ENCODE measurements around the gene INTS6L.

INTS6L gene

GRCh38 chrX:135520553-135521404 lies at the start of gene INTS6L:
TSS of gene INTS6L (plus strand) at chrX:135520660. CDS start at chrX:135520993, 333 bp downstream.
- peak; percentile 77 for DNase-seq (ENCODE audit: low spot score)

GRCh38 chrX:135476378-135476777 lies 44.1 kb upstream of the INTS6L start:
- DNase-seq (ENCODE audit: low spot score) = no peak

DNA sequence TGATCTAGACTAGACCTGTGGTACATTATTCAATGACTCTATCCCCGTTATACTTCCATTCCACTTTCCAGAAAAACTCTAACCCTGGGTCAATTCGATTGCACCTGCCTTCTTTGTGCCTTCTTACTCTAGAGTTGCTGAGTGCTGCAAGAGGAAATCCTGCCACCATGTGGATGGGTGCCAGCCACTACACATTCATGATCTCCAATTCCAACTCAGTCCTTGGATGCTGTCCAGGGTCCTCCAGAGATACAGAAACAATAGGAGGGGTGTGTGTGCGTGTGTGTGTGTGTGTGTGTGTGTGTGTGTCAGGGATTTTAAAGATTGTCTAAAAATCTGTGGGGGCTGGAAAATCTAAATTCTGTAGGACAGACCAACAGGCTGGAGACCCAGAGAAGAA lies 42.9 kb upstream of the INTS6L start:
- DNase-seq (ENCODE audit: low spot score) = peak; percentile 18

GRCh38 chrX:135480076-135480475 lies 40.4 kb upstream of the INTS6L start:
- no peak for DNase-seq (ENCODE audit: low spot score)

DNA sequence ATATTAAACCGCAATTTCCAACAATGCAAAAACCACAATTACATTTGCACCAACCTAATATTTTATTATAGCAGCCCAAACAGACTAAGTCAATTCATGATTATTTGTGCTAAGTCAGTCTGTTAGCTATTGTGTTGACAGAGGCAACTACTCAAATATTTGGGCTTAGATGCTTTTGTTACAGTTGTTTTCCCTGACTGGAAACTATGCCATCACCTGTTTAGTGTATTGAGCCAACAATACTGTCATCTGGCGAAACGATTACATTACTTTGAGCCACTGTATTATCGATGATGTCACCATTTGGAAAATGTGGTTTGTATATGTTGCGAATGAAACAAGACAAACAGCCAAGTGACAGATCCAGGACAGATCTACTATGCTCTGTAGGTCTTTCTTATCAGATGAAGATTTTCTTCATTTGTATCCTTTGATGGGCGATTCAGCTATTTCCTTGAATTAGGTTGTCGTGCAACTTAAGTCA lies 38.7 kb upstream of the INTS6L start:
- no peak for DNase-seq (ENCODE audit: low spot score)

DNA sequence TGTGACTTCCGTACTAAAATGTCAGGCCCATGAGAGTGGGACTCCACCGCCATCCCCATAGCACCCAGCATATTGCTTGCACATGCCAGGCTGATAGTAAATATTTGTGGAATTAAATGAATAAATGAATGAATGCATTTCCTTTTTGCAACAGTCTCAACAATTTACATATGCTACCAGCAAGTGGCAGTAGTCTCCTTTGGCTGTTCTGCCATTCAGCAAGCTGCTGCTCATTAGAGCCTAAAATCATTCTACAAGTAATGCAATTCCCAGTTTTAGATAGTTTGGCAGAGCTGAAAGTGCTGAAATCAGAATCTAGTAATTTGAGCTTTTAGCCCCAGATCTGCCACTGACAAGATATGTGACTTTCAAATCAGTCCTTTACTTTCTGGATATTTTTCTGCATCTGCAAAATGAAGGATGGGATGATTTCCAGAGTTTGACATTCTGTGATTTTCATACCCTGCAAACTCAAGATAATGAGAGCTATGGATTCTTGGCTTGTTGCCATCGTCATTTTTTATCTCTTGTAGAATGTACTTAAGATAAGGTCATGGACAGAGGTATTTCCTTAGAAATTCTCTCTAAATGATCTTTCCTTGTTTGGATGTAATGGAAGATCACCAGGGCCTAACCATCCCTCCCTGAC lies 35.7 kb upstream of the INTS6L start:
- peak; percentile 36 for DNase-seq (ENCODE audit: low spot score)

DNA sequence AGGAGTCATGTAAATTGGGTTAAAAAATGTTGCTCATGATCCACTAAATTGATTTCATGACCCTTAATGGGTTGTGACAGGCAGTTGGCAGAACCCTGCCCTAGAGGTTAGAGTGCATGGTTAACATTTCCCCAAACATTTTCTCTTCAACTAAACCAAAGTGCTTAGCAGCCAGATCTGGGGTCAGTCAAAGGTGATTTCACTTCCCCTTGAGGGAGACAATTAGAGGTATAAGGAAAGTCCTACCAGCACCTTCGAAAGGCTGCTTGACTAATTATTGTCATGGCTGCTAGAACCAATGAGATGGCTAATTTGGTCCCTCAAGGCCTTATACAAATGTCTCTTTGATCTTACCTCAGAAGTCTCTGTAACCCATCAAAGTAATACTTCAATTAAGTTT lies 30.9 kb upstream of the INTS6L start:
- no peak for DNase-seq (ENCODE audit: low spot score)

GRCh38 chrX:135490979-135491514 lies 29.4 kb upstream of the INTS6L start:
- DNase-seq (ENCODE audit: low spot score) = no peak

DNA sequence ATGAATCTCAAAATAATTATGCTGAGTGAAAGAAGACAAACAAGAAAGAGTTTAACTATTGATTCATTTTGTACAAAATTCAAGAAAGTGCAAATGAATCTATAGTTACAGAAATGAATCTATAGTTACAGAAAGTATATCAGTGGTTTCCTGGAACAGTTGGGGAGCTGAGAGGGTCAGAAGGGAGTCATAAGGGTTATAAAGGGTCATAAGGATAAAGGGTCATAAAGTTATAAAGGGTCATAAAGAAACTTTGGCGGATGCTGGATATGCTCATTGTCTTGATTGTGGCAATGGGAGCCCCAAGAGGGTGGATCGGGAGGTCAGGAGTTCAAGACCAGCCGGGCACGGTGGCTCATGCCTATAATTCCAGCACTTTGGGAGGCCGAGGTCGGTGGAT lies 26.0 kb upstream of the INTS6L start:
- DNase-seq (ENCODE audit: low spot score) = no peak

- DNase-seq (ENCODE audit: low spot score) = no peak
Measured at GRCh38 chrX:135497736-135498135, 22.7 kb upstream of the INTS6L start.

DNA sequence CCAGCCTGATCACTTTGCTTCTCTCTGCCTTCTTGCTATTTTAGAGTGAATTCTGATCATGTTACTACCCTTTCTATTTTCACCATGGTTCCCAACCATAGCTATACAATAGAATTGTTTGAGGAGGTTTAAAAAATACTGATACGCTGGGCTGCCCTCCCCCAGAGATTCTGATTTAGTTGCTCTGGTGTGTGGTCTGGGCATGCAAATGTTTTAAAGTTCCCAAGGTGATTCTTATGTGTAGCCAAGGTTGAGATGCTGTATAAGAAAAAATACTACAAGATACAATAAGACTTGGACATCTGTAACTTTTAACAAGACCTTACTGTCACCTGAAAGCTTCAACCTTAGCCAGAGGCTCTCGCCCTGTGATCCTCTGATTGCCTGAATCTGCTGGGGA lies 22.2 kb upstream of the INTS6L start:
- DNase-seq (ENCODE audit: low spot score) = no peak

GRCh38 chrX:135505351-135505750 lies 15.1 kb upstream of the INTS6L start:
- no peak for DNase-seq (ENCODE audit: low spot score)

DNA sequence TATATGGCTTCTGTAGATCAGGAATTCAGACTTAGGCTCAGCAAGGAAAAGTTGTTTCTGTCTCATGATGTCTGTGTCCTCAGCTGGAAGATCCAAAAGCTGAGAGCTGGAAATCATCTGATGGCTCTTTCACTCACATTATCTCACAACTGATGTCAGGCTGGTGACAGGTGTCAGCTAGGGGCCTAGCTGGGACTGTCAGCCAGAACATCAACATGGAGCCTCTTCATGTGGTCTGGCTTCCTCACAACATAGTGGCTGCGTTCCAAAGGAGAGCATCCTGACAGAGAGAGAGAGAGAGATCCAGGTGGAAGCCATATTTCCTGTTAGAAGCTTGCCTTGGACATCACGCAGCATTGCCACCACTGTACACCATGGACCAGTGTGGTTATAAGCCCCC lies 10.6 kb upstream of the INTS6L start:
- no peak for DNase-seq (ENCODE audit: low spot score)

DNA sequence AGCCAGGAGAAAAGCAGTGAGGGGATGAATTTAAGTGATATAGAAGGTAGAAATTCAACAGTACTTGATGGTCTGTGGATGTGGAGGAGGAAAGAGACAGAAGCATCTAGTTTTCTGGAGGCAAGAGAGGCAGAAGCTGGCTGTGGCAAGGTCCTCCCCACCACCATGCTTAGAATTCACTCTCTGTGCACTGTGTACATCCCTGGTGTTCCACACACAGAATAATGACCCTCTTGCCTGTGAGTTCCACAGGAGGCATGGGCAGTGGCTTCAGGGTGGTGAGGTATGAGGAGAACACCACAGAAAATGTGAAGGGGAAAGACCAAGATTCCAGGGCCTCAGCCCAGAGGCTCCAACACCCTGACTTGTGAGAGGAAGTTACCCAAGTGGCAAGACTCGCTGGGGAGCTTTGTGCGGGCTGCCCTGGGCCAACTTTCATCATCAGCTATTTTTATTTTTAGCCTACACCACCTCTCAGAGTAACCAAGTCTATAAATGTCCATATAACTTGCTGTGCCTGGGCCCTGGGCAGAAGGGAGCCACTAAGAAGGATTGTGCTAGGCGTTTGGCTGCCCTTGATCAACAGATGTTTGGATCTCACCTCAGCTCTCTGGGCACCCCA lies 7.8 kb upstream of the INTS6L start:
- no peak for DNase-seq (ENCODE audit: low spot score)

GRCh38 chrX:135513130-135513515 lies 7.3 kb upstream of the INTS6L start:
- DNase-seq (ENCODE audit: low spot score) = no peak

- DNase-seq (ENCODE audit: low spot score) = no peak
Measured at GRCh38 chrX:135516376-135516775, 4.1 kb upstream of the INTS6L start.

DNA sequence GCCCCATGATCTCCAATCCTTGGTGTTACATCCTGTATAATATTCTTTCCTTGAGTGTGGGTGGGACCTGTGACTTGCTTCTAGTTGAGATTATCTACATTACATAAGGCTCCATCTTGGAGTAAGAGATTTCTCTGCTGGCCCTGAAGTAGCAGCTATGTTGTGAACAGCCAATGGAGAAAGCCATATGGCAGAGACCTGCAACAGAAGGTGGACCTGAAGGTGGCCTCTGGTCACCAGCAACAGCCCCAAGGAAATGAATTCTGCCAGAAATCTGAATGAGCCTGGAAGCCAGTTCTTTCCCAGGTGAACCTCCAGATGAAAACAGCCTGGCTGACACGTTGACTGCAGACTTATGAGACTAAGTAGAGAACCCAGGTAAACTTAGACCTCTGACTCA lies 2.3 kb upstream of the INTS6L start:
- no peak for DNase-seq (ENCODE audit: low spot score)

DNA sequence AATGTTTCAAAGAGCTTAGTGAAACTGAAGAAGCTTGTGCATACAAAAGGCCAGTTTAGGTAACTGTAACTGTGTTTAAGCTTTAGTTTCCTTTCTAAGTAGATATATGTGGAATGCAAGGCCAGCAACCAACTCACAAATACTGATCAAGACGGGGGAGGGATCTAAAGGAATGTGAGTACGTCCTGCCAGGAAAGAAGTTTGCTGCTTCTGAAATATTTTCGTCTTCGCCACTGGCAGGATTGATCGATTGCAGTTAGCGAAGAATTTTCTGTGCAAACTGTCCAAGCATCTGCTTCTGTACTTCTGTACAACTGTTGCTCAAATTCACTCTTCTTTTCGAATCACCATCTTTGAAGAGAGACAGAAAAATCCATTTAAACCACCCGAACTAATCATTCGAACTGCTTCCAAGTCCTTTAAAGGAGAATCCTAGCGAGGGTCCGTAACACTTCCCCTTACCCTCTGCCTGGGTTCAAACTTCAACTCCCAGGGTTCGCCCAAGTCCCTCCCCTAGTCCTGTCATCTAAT lies 373 bp upstream of the INTS6L start:
- peak; percentile 24 for DNase-seq (ENCODE audit: low spot score)

- DNase-seq (ENCODE audit: low spot score) = peak; percentile 84
Measured at GRCh38 chrX:135521405-135522131, 1.1 kb downstream of the INTS6L start.

DNA sequence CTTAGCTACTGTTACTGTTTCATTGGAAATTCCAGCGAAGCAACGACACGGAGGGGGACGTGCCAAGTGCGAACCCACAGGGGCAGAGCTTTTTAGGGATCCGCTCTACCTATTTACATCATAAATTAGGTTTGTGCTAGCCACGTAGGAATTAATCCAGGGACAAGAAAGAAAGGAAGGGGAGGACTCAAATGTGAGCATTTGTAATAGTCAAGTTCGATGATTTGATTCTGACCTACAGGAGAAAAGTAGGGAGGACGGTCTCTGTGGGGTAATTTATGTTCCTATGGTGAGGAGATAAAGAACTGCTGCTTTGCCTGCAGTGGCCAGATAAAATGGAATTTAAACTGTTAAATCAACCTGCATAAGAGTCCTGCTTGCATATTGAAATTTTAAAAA lies 1.7 kb downstream of the INTS6L start:
- peak; percentile 7 for DNase-seq (ENCODE audit: low spot score)

DNA sequence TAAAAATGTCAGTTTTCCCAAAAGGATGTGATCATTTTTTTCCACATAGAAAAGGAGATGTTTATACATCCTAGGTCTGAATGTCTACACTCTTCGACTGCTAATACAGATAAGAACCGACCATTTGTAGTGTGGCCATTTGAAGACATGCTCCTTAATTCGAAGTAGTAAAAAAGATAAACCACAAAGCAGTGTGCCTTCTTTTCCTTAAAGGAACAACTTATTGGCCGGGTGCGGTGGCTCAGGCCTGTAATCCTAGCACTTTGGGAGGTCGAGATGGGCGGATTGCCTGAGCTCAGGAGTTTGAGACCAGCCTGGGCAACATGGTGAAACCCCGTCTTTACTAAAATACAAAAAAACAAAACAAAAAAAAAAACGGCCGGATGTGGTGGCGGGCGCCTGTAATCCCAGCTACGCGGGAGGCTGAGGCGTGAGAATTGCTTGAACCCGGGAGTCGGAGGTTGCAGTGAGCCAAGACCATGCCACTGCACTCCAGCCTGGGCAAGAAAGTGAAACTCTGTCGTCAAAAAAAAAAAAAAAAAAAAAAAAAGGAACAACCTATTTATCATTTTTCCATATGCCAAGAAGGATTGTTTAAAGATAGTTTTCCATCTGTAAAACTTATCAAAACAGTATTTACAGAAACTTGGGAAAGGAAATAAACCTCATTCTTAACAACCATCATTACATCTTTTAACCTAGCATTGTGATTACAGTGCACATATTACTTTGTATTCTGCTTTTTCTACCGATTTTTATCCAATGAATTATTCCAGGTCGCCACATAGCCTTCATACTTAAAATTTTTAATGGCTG lies 2.6 kb downstream of the INTS6L start:
- DNase-seq (ENCODE audit: low spot score) = no peak
